ENCODE data around the gene LBX1.

The LBX1 gene

DNA sequence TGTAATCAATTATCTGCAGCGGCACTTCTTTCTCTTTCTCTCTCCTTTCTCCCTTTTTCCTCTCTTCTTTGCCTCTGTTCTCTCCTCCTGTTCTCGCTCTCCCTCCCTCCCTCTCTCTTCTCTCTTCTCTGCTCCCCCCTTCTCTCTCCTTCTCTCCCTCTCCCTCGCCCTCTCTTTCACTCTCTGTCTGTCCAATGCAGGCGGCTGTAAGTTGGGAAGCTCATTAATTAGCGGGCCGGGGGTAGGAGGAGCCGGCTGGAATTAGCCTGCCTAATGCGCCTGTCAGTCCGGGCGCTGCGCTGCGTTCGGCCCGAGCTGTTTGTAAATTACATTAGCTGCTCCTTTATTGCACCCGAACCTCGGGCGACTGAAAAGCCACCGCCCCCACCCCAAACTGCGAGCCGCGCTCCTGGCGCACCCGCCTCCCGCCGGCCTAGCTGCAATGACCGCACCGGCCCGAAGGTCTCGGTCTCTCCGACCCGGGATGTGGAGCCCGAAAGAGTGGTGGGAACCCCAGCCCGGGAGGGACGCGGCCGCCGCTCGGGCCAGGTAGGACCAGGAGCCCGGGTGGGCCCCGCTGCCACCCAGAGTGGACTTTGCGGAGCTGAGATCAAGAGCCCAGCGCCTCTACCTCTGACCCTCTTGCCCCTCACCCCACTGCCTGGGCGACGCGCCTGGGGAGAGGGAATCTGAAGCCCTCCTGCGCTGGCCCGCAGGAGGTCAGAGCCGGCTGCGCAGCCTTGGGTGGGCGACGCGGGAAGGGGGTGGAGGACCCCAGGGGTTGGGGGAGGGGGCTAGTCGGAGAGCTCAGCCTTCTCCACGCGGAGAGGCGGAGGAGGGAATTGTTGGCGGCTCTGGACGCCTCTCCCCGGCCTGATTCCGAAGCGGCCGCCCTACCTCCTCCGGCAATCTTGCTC lies at the start of gene LBX1:
Gene LBX1 (minus strand): TSS at position 198 of the 917 bp plus-strand sequence. CDS start 648 bp downstream, outside the sequence.
- DNase-seq = peak; percentile 55

DNA sequence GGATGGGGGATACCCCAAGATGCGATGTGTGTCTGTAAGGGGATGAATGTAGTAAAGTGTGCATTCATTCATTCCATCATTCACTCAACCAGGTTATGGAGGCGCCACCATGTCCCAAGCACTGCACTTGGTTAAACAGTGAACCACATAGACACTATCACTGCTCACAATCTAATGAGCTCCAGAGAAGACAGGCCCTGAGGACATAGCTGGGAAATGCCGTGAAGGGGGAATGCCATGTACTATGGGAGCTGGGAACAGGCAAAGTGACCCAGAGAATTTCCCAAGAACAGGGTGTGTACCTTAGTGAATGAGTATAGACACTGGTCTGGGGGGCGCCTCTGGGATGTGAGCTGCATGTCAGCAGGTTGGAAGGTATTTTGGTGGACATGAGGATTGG lies 44.5 kb upstream of the LBX1 start:
- DNase-seq = no peak

- DNase-seq = no peak
Observed at GRCh38 chr10:101273330-101273729, 44.1 kb upstream of the LBX1 start.

- peak; percentile 69 for DNase-seq
Observed at GRCh38 chr10:101272229-101272868, 43.1 kb upstream of the LBX1 start.

DNA sequence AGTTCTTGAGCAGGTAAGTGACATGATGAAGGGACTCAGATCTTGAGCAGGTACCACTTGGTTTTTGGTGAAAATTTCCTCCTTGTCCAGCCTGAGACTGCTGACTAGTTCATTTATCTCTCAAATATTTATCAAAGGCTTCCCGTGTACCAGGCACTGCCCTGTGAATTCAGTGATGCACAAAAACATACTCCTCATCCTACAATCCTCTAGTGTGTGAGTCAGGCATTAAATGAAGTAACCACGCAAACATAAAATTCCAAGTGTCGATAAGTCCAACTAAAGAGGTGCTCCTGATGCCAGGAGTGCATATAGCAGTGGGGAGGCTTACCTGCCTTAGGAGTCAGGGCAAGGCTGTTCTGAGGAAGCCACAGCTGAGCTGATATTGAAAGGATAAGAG lies 41.5 kb upstream of the LBX1 start:
- DNase-seq = no peak

DNA sequence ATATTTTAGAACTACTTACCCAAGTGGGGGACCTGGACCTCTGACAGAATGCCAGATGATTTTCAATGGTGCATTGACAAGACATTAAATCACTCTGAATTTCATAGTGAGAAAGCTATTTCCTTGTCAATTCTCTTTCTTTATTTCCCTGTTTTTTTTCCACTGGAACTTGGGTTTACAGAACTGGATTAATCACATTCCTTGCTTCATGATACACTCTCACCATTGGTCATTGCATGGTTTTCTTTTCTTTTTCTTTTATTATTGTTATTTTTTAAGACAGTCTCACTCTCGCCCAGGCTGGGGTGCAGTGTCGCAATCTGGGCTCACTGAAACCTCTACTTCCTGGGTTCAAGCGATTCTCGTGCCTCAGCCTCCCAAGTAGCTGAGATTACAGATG lies 38.5 kb upstream of the LBX1 start:
- no peak for DNase-seq

GRCh38 chr10:101267290-101267680 lies 38.0 kb upstream of the LBX1 start:
- no peak for DNase-seq

- no peak for DNase-seq
Observed at GRCh38 chr10:101266381-101267289, 37.4 kb upstream of the LBX1 start.

- no peak for DNase-seq
Observed at GRCh38 chr10:101263150-101263752, 34.0 kb upstream of the LBX1 start.

DNA sequence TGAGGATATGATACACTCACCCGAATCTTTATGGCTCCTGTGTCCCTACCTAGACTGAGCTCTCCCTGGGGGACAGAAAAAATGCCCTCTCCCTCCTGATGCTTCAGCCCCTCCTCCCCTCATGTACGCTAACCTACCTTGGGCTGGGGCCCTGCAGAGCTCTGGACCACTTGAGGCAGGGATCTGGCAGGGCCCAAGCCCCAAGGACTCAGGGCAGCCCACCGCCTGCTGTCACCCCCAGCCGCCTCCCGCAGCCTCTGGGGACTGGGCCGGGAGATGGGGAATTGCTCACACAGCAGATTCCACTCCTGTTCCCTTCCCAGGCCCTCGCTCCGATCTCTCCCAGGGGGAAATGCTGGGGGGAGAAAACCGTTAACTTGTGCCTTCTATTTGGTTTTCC lies 32.9 kb upstream of the LBX1 start:
- no peak for DNase-seq

DNA sequence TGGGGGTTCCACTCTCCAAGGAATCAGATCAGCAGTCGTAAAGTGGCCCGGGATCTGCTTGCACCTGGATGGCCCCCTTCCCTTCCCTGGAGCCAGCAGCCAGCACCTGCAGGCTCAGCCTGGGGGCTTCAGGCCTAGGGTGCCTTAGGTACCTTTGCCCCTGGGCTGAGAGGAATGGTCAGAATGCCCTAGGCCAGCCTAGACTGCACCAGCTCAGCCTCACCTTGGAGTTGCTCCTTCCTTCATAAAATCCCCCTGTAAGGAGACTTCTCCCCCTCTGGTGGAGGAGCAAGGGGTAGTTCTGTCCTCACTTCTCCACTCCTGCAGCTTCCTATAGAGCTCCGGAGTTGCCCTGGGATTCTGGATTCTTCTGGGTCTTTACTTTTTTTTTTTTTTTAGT lies 32.4 kb upstream of the LBX1 start:
- DNase-seq = no peak

DNA sequence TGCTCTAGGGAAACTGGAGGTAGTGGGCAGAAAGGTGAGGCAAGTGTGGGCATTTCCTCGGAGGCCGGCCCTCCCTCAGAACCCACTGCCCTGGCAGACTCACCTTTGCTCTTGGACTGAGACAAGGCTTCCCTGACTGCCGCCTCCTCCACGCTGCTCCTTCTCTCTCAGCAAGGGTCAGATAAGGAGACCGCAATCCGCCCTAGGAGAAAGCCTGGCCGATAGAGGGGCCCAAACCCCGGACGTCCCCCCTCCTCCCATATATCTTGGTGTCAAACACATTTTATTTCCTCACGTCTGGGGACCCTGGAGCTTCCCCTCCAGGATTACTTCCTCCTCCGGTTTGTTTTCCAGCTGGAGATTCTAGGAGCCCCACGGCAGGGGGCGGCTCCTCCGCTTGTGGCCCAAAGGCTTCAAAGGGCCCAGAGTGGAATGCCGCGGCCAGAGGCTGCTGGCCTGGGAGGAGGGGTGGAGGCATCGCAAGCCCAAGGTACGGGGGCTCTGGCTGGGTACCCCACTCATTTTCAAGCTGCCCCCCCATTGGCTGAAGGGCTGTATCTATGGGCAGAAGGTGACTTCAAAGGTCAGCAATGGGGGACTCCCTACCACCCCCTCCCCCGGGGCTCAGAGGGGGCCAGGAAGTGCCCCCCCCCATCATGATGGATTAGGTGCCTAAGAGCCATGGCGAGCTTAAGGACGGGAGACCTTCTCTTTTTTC lies 31.7 kb upstream of the LBX1 start:
- DNase-seq = no peak

GRCh38 chr10:101258179-101258885 lies 29.1 kb upstream of the LBX1 start:
- DNase-seq = no peak

- no peak for DNase-seq
Observed at GRCh38 chr10:101257491-101257890, 28.2 kb upstream of the LBX1 start.

GRCh38 chr10:101257084-101257483 lies 27.8 kb upstream of the LBX1 start:
- DNase-seq = peak; percentile 30

DNA sequence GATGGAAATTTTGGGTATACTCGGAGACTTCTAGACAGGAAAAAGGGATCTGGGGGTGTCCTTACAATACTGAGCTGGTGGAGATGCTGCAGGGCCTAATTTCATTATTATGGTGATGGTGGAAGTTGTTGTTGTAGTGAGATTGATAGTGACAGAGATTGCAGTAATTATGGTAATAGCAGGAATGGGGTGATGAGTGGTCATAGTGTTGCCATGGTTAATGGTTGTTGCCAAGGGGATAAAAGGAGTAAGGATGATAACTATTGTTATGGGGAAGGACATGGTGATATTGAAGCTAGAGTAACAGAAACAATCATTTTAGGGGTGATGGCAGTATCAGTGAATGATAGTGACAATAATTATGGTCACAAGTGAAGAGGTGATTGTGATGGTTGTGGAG lies 27.1 kb upstream of the LBX1 start:
- no peak for DNase-seq

DNA sequence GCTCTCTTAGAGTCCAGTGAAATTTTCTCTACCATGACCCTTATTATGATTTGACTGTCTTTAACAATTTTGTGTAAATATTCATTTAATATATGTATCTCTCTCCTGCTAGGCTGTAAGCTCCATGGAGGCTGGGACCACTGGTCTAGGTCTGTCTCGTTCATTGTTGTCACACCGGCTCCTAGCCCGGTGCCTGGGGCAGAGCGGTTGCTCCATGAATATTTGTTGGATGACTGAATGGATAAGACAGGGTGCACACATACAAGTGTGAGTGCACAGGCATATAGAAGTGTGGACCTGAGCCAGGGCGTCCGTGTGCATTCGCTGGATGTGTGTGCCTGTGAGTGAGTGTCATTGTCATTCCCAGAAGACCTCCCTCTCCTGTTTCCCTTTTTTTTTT lies 20.9 kb upstream of the LBX1 start:
- DNase-seq = no peak

- DNase-seq = no peak
Observed at GRCh38 chr10:101249171-101249581, 19.9 kb upstream of the LBX1 start.

DNA sequence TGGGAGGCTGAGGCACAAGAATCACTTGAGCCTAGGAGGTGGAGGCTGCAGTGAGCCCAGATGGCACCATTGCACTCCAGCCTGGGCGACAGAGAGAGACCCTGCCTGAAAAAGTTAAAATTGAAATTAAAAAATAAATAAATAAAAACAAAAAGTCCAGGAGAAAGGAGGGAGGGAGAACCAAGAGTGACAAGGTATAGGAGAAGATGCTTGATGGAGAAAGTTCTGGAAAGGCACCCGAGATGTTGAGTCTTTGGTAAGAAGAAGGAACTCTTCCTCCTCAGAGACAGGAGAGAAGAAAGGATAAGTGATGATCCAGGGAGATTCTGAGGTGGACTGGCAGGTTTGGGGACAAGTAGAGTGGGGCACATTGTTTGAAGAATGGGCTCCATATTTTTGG lies 17.4 kb upstream of the LBX1 start:
- no peak for DNase-seq

DNA sequence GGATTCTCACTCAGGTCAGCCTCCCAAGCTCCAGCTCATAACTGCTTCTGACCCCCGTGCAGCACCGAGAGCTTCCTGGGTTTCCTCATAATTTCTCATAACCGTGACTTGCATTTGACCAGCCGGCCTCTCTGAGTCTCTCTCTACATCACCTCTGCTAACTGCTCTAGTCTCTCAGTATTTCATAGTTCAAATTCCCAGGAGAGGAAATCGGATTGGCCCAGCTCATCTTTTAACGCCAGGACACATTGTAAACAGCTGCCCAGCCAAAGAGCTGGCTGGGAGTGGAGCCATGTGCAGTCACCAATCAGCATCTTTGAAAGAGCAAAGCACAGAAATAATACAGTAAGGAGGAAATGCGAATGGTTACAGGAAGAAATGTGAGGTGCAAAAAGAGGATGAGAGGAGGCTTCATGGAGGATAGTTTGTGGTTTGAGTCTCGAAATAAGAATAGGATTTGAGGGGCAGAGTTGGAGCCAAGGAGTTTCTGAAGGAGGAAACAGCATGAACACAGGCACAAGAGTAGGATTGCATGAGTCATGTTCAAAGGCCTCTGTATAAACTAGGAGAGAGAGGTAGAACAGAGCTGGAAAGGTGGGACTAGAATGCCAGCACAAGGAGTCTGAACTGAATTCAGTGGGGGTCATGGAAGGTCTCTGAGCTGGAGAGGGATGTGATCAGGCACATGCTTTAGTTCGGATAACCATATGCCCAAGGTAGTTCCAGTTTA lies 15.2 kb upstream of the LBX1 start:
- DNase-seq = no peak
